Heart left ventricle (tissue), 16 donors: Measurements from ENCODE around the gene CMIP. TPM values are rescaled to one million over a fixed set of nuclear protein-coding genes. Genes with fewer than 3 reads are reported as not detected.

ENCODE experiments used
- ATAC-seq, 4 donors: fragments of 200-7000 bp; cut with Tn5 transposase; one replicate each; pipeline ENCODE4 v1.9.1; 2020 to 2022; ENCODE audit warnings: moderate library complexity in 4 of 4, mild to moderate bottlenecking in 3 of 4, moderate number of reproducible peaks in 1 of 4
- DNase-seq, 5 donors: peaks; one replicate each; pipeline ENCODE4 v3.0.0-alpha.2; 2020
- H3K27ac ChIP-seq, 12 donors: fragments of 200-600 bp; sonication (generic) in 4 of 12; one replicate each; pipeline versions ENCODE4 v1.5.0 to v1.8.0; 2016 to 2022; ENCODE audit warnings: mild to moderate bottlenecking in 2 of 12
- H3K27me3 ChIP-seq, 9 donors: fragments of 200-600 bp; sonication (generic) in 2 of 9; one replicate each; pipeline versions ENCODE4 v1.5.1 to v1.8.0; 2016 to 2022; ENCODE audit warnings: mild to moderate bottlenecking in 3 of 9
- H3K36me3 ChIP-seq, 9 donors: fragments of 200-600 bp; sonication (generic) in 2 of 9; one replicate each; pipeline versions ENCODE4 v1.5.0 to v1.8.0; 2018 to 2022; ENCODE audit warnings: mild to moderate bottlenecking in 2 of 9
- H3K4me1 ChIP-seq, 12 donors: fragments of 200-600 bp; sonication (generic) in 4 of 12; one replicate each; pipeline versions ENCODE4 v1.5.0 to v1.8.0; 2016 to 2022; ENCODE audit warnings: mild to moderate bottlenecking in 3 of 12
- H3K4me3 ChIP-seq, 12 donors: fragments of 200-600 bp; sonication (generic) in 4 of 12; one replicate each; pipeline versions ENCODE4 v1.5.0 to v1.8.0; 2017 to 2022; ENCODE audit warnings: mild to moderate bottlenecking in 9 of 12, moderate library complexity in 4 of 12
- H3K9me3 ChIP-seq, 12 donors: fragments of 200-600 bp; sonication (generic) in 4 of 12; one replicate each; pipeline versions ENCODE4 v1.5.0 to v1.8.0; 2016 to 2022; ENCODE audit warnings: mild to moderate bottlenecking in 1 of 12
- CTCF ChIP-seq, 12 donors: fragments of 200-600 bp; sonication (generic) in 4 of 12; IDR thresholded peaks; one replicate each; pipeline versions ENCODE4 v1.5.0 to v1.8.0; 2018 to 2022; ENCODE audit warnings: antibody characterized with exemption in 12 of 12, mild to moderate bottlenecking in 5 of 12
- POLR2A ChIP-seq, 2 donors: fragments of 450-650 bp; IDR thresholded peaks; one replicate each; pipeline ENCODE4 v1.6.1; 2017; ENCODE audit warnings: antibody characterized with exemption in 2 of 2, mild to moderate bottlenecking in 2 of 2, moderate library complexity in 2 of 2
- WGBS, 4 donors: extraction: QIAGEN DNeasy Blood & Tissue Kit in 2 of 4; methylation state at CpG; one replicate each; pipeline versions ENCODE4 v1.1.5 to v1.1.7; 2013 to 2018; 5-methylcytosine and 5-hydroxymethylcytosine counted together
- intact Hi-C, 10 donors: fragments of 100-400 bp; cut with DNase I; formaldehyde crosslinking; loops; one replicate each; pipeline versions ENCODE4 v1.11.1 to v1.14.2; 2022
- polyA plus RNA-seq, 2 donors: library from polyadenylated mRNA; stranded (reverse); fragments of 200-250 nt; gene quantifications; one replicate each; pipeline ENCODE4 v1.2.3, GENCODE V29; 2013
- total RNA-seq, 9 donors: library from RNA; depleted of rRNA in 2 of 9; stranded (reverse); fragments of >200 nt in 2 of 9; fragmentation: NEBNext Ultra II Directional in 3 of 9; extraction: Animal tissue kit (Norgen Biotek cat#: 25700) in 3 of 9; gene quantifications; one replicate each; pipeline versions ENCODE4 v1.1.0 to v1.2.4, GENCODE V29; 2016 to 2023
- donor health status: ischemic (EF 13 %, LVEDD 7.1; RV severe dilation, severe dysfunction).
- donor health status: healthy with polysubstance abuse.
- donor health status: DM: no; HTN: yes; CAD: no.
- donor health status: DM: no; HTN: no; CAD: no.
- donor health status: ischemic (EF 25% LVEDD 6.9; RV normal size, moderate dysfunction).
- donor health status: ischemic (EF 25% LVEDD 5.7; RV mildly dilated, moderate dysfunction).
- donor health status: healthy.
- donor health status: DM: yes; HTN: yes; CAD: no.
- donor health status: ischemic (EF 35%, LVEDD 5.7; RV mildly dilated, moderate dysfunction).
- donor health status: nonischemic (EF 11% LVEDD 7.7; RV severe dilation, severe dysfunction).
- donor health status: DM: yes; HTN: yes; CAD: no.
- donor health status: PGD.
- donor health status: ischemic (EF 29% LVEDD 5.4; RV normal size, mild dysfunction).
- donor health status: nonischemic (EF 23%, LVEDD 6.1; RV moderate dilation, normal function).

Gene CMIP
- total and polyA plus RNA-seq, 11 donors = 4.1 to 48.8 (median 10.6) TPM

GRCh38 chr16:81483970-81484595 lies 39.5 kb downstream of the CMIP start:
- intact Hi-C loops = loop anchor here in 1 of 10 donors (5.0 kb wide), 1 partner anchor 37 kb away; no protein-coding TSS in a partner anchor
- 94 to 96% (median 94%) methylated on average over 17 to 22 of the region's 22 CpGs for WGBS, 4 donors
- Histone ChIP-seq H3K27me3 (no peaks in the 10 kb centered on the region), H3K4me3 (no peak overlapping the region), H3K9me3 (no peaks in the 10 kb centered on the region), H3K27ac (no peak overlapping the region), H3K36me3 (no peaks in the 10 kb centered on the region), H3K4me1 (peaks cover 0 to 92% (median 29%) of the 10 kb centered on the region in 12 donors)
- ATAC-seq (no peak), DNase-seq (peak in 1 of 5 donors; percentile 13)
- no peak for TF ChIP-seq CTCF (IDR thresholded peaks at IDR 0.05)
- TF ChIP-seq POLR2A (IDR thresholded peaks at IDR 0.05) = no peak

GRCh38 chr16:81484908-81485624 lies 40.5 kb downstream of the CMIP start:
- Histone ChIP-seq H3K9me3 (no peaks in the 10 kb centered on the region), H3K4me3 (no peak overlapping the region), H3K4me1 (peaks cover 0 to 92% (median 24%) of the 10 kb centered on the region in 12 donors), H3K27me3 (no peaks in the 10 kb centered on the region), H3K36me3 (no peaks in the 10 kb centered on the region), H3K27ac (no peak overlapping the region)
- WGBS, 4 donors = 82 to 86% (median 83%) methylated on average over 11 of the region's 11 CpGs
- DNase-seq (peak in 1 of 5 donors; percentile 2), ATAC-seq (no peak)
- intact Hi-C loops = loop anchor here in 1 of 10 donors (5.0 kb wide), 1 partner anchor 38 kb away; no protein-coding TSS in a partner anchor
- no peak for TF ChIP-seq POLR2A (IDR thresholded peaks at IDR 0.05)
- TF ChIP-seq CTCF (IDR thresholded peaks at IDR 0.05) = no peak

GRCh38 chr16:81485824-81486539 lies 41.4 kb downstream of the CMIP start:
- DNase-seq (peak in 1 of 5 donors; percentile 26), ATAC-seq (no peak)
- Histone ChIP-seq H3K4me3 (no peak overlapping the region), H3K4me1 (peaks cover 0 to 92% (median 24%) of the 10 kb centered on the region in 12 donors), H3K9me3 (no peaks in the 10 kb centered on the region), H3K27me3 (no peaks in the 10 kb centered on the region), H3K27ac (no peak overlapping the region), H3K36me3 (no peaks in the 10 kb centered on the region)
- 90 to 93% (median 91%) methylated on average over 21 of the region's 21 CpGs for WGBS, 4 donors
- TF ChIP-seq CTCF (IDR thresholded peaks at IDR 0.05) = no peak
- no peak for TF ChIP-seq POLR2A (IDR thresholded peaks at IDR 0.05)
- intact Hi-C loops = no loop called here
